T-cell (primary cell): ENCODE results near the gene URB1. TPM values are rescaled to one million over a fixed set of nuclear protein-coding genes. Genes with fewer than 3 reads are reported as not detected.

Experiments
- ATAC-seq, 4 experiments: fragments of 200-7000 bp in 3 of 4; fragments of 150-1000 bp in 1 of 4; cut with Tn5 transposase; replicated peaks in 1 of 4; 1 replicate in 3 of 4; 2 replicates in 1 of 4; pipeline ENCODE4 v1.10.0; 2021; ENCODE audit warnings: moderate library complexity in 3 of 4, mild to moderate bottlenecking in 2 of 4, moderate number of reproducible peaks in 1 of 4
- CTCF ChIA-PET, 2 donors: fragments of 300-600 bp; sonication (Branson Sonifier 250); formaldehyde crosslinking; loops; one replicate each; lab custom pipeline; 2022; ENCODE audit warnings: antibody characterized with exemption in 2 of 2; lab: Charles Lee
- POLR2A ChIA-PET, 2 donors: fragments of 300-600 bp; sonication (Branson Sonifier 250); formaldehyde crosslinking; loops; one replicate each; lab custom pipeline; 2022; ENCODE audit warnings: antibody characterized with exemption in 2 of 2; lab: Charles Lee
- DNase-seq, 35 experiments: peaks; one replicate each; pipeline versions ENCODE4 v3.0.0 to v3.0.0-alpha.2; 2013 to 2023
- H3K27ac ChIP-seq: one replicate; pipeline ENCODE4 v1.5.1; 2013; ENCODE audit warnings: low read length
- H3K27me3 ChIP-seq, 2 experiments: replicated peaks in 1 of 2; 1 replicate in 1 of 2; 2 replicates in 1 of 2; pipeline versions ENCODE4 v1.6.1 to v1.7.0; 2013; ENCODE audit warnings: low read length in 1 of 2, mixed read lengths in 1 of 2; ENCODE audit not compliant: control insufficient read depth in 2 of 2, insufficient read depth in 2 of 2; ENCODE audit errors: extremely low read depth in 1 of 2
- H3K36me3 ChIP-seq, 2 donors: 1 replicate in 1 of 2; 2 replicates in 1 of 2; pipeline versions ENCODE4 v1.6.1 to v1.7.0; 2013; ENCODE audit warnings: low read length in 1 of 2; ENCODE audit not compliant: control insufficient read depth in 2 of 2, insufficient read depth in 1 of 2; ENCODE audit errors: extremely low read depth in 1 of 2
- H3K4me1 ChIP-seq, 2 experiments: 1 replicate in 1 of 2; 2 replicates in 1 of 2; pipeline versions ENCODE4 v1.6.1 to v1.7.0; 2013; ENCODE audit warnings: low read length in 2 of 2, mixed read lengths in 1 of 2; ENCODE audit not compliant: insufficient read depth in 2 of 2, control insufficient read depth in 1 of 2; ENCODE audit errors: extremely low read depth in 1 of 2
- H3K4me3 ChIP-seq, 2 donors: 1 replicate in 1 of 2; 2 replicates in 1 of 2; pipeline versions ENCODE4 v1.5.1 to v1.7.0; 2013; ENCODE audit warnings: mild to moderate bottlenecking in 2 of 2, low read length in 1 of 2, moderate library complexity in 1 of 2; ENCODE audit not compliant: control insufficient read depth in 1 of 2; ENCODE audit errors: extremely low read depth in 1 of 2
- H3K9me3 ChIP-seq: 2 replicates; pipeline ENCODE4 v1.7.0; 2013
- H3K27ac Mint-ChIP-seq, 2 donors: one replicate each; pipeline ENCODE4 v1.8.0; 2020 to 2021; ENCODE audit warnings: mild to moderate bottlenecking in 2 of 2, mixed read lengths in 2 of 2
- H3K27me3 Mint-ChIP-seq, 2 donors: one replicate each; pipeline ENCODE4 v1.8.0; 2021 to 2022; ENCODE audit warnings: mixed read lengths in 2 of 2
- H3K36me3 Mint-ChIP-seq: one replicate; pipeline ENCODE4 v1.8.0; 2021; ENCODE audit warnings: mixed read lengths
- H3K4me1 Mint-ChIP-seq, 3 donors: one replicate each; pipeline ENCODE4 v1.8.0; 2020 to 2022; ENCODE audit warnings: mixed read lengths in 3 of 3, mild to moderate bottlenecking in 1 of 3
- H3K4me3 Mint-ChIP-seq, 3 donors: one replicate each; pipeline ENCODE4 v1.8.0; 2020 to 2022; ENCODE audit warnings: mild to moderate bottlenecking in 3 of 3, mixed read lengths in 3 of 3, moderate library complexity in 3 of 3
- H3K9me3 Mint-ChIP-seq, 3 donors: one replicate each; pipeline ENCODE4 v1.8.0; 2020 to 2022; ENCODE audit warnings: mixed read lengths in 3 of 3
- WGBS: methylation state at CpG from one replicate; pipeline ENCODE4 v1.1.5; 2013; ENCODE audit warnings: missing lambda C conversion rate; ENCODE audit not compliant: insufficient coverage; 5-methylcytosine and 5-hydroxymethylcytosine counted together
- total RNA-seq, 35 experiments: library from RNA in 6 of 35; stranded (reverse) in 6 of 35; fragments of 120-200 nt in 1 of 35; gene quantifications; one replicate each; pipeline versions ENCODE4 v1.2.1 to v1.2.4 and lab custom pipeline; 2013 to 2026

URB1 gene
- total RNA-seq, 5 donors from 2014 or later (not counting 1 experiment from before 2014, with no cell fraction given), result 13.4 to 20.2 (median 18.9) TPM

GRCh38 chr21:32412162-32413014, 19.6 kb upstream of the URB1 start, which contains the start of gene EVA1C:
Gene EVA1C (plus strand): TSS chr21:32412706. CDS start chr21:32412854, 148 bp downstream.
- H3K4me1 Mint-ChIP-seq, result peaks cover 44 to 63% (median 52%) of the 10 kb centered on the region in 3 donors

DNA sequence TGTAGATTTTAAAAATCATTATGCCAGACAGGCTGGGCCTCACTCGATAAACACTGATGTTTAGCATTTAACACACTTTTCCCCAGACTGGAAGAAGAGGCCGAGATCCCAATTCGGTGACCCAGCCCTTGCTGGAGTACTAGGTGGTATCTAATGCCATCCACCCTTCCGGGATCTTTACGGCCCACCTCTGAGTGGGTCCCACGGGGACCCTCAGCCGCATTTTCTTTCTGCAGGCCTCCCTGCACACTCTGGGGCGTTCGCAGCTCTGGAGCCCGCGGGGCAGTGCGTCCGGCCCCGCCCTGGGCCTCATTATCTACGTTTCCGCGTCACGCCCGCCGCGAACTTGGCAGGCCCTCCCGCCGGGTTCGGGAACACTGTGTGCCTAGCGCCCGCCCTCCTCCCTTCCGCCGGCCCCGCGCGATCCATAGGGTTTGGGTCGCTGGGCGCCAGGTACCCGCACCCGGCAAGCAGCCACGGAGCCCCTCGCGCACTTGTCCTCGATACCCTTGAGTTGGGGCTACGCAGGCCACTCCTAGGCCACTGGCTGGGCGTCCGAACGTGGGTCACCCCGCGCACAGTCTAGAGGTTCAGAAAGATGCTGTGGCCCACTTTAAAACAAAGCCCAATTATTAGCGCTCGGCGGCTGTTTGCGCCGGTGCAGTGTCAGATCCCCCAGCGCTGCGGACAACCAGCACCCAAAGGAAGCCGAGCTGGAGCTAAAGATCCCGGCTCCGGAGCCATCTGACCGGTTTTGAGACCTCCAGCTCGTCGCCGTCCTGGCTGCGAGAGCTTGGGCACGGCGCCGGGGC, 18.7 kb upstream of the URB1 start:
- Mint-ChIP-seq H3K27ac (peak overlapping the region; percentile 95 to 97), H3K36me3 (peaks cover 6% of the 10 kb centered on the region), H3K4me3 (peak overlapping the region; percentile 93 to 96 (median 95)), H3K4me1 (peaks cover 44 to 63% (median 50%) of the 10 kb centered on the region in 3 donors), H3K9me3 (no peaks in the 10 kb centered on the region), H3K27me3 (no peaks in the 10 kb centered on the region)
- ChIA-PET CTCF (interaction anchor here in 1 of 2 donors (0.6 to 1.1 kb wide), 3 partner anchors 10 to 190 kb away, joined by 4 to 6 read pairs (median 6); no protein-coding TSS in a partner anchor), POLR2A (no interaction called here)
- WGBS, result 3% methylated on average over 58 of the region's 63 CpGs
- Histone ChIP-seq H3K36me3 (no peaks in the 10 kb centered on the region), H3K27ac (peak overlapping the region; percentile 96), H3K9me3 (no peaks in the 10 kb centered on the region), H3K4me3 (peak overlapping the region; percentile 78 to 97), H3K27me3 (peaks cover 0 to 4% of the 10 kb centered on the region in 2 experiments), H3K4me1 (peaks cover 0 to 47% of the 10 kb centered on the region in 2 experiments)
- DNase-seq (peak in 34 of 35 experiments; percentile 15 to 71 (median 42)), ATAC-seq (peak; percentile 31 to 60 (median 53))

More at GRCh38 chr21:32412162-32413014, 19.6 kb upstream of the URB1 start, which contains the start of gene EVA1C:
- Mint-ChIP-seq H3K4me3 (peak within 1 kb of the TSS; percentile 93 to 96 (median 95)), H3K27ac (peak within 1 kb of the TSS; percentile 95 to 97), H3K27me3 (no peaks in the 10 kb centered on the region), H3K36me3 (peaks cover 6% of the 10 kb centered on the region), H3K9me3 (no peaks in the 10 kb centered on the region)
- CTCF ChIA-PET, result interaction anchor here in 1 of 2 donors (0.6 to 1.1 kb wide), 3 partner anchors 11 to 189 kb away, joined by 4 to 6 read pairs (median 6); no protein-coding TSS in a partner anchor
- ATAC-seq (peak; percentile 65 to 75 (median 69)), DNase-seq (peak; percentile 32 to 86 (median 62))
- no peaks in the 10 kb centered on the region for H3K9me3 ChIP-seq
- peaks cover 0 to 45% of the 10 kb centered on the region in 2 experiments for H3K4me1 ChIP-seq
- peaks cover 0 to 4% of the 10 kb centered on the region in 2 experiments for H3K27me3 ChIP-seq
- H3K4me3 ChIP-seq, result peak within 1 kb of the TSS; percentile 78 to 97
- H3K36me3 ChIP-seq, result no peaks in the 10 kb centered on the region
- under 1% methylated on average over 104 of the region's 104 CpGs for WGBS
- POLR2A ChIA-PET, result no interaction called here
- H3K27ac ChIP-seq, result peak within 1 kb of the TSS; percentile 96

DNA sequence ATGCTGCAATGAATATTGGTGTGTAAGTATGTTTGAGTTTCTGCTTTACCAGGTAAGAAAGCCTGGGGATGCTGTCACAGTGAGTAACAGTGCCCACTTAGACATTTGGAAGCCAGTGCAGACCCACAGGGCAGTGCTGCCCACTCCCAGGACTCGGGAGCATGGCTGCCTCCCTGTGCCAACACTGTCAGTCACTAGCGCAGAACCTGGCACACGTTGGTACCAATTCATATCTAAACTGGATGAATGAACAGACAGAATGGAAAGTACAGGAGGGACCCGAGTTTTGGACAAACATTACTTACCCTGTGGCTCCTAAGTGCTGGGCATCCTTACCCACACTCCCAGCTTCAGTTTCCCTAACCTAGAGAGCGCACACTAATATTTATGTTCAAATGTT, 18.1 kb upstream of the URB1 start:
- H3K9me3 ChIP-seq, result no peaks in the 10 kb centered on the region
- H3K27ac ChIP-seq, result peak overlapping the region; percentile 96
- no peaks in the 10 kb centered on the region for H3K9me3 Mint-ChIP-seq
- peaks cover 0 to 4% of the 10 kb centered on the region in 2 experiments for H3K27me3 ChIP-seq
- H3K4me3 Mint-ChIP-seq, result peak overlapping the region; percentile 93 to 96 (median 95)
- no peaks in the 10 kb centered on the region for H3K27me3 Mint-ChIP-seq
- 100% methylated on average over 1 of the region's 5 CpGs for WGBS
- ChIA-PET CTCF (interaction anchor here in 1 of 2 donors (1.1 kb wide), 1 partner anchor 190 kb away, joined by 6 read pairs; no protein-coding TSS in a partner anchor), POLR2A (no interaction called here)
- H3K36me3 Mint-ChIP-seq, result peaks cover 5% of the 10 kb centered on the region
- H3K4me1 Mint-ChIP-seq, result peaks cover 42 to 60% (median 50%) of the 10 kb centered on the region in 3 donors
- H3K4me1 ChIP-seq, result peaks cover 0 to 51% of the 10 kb centered on the region in 2 experiments
- peak overlapping the region; percentile 95 to 97 for H3K27ac Mint-ChIP-seq
- DNase-seq (no peak), ATAC-seq (no peak)
- H3K4me3 ChIP-seq, result peak overlapping the region in 1 of 2 donors; percentile 97
- no peaks in the 10 kb centered on the region for H3K36me3 ChIP-seq

DNA sequence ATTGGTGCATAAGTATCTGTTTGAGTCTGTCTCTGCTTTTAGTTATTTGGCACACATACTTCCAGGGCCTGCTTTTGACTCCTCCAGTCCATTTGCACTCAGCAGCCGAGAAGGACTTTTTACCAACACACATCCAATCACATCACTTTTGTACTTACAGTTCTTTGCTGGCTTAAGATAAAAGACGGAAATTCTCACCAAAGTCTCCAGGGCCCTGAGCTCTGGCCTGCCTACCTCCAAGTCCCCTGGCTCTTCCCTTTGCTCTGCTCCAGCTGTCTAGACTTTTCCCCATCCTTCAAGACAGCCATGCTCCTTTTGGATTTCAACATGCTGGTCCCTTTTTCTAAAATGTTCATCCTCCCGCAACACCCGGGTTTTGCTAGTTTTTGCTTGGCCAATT, 17.5 kb upstream of the URB1 start:
- DNase-seq (no peak), ATAC-seq (no peak)
- H3K36me3 ChIP-seq, result no peaks in the 10 kb centered on the region
- H3K36me3 Mint-ChIP-seq, result no peaks in the 10 kb centered on the region
- 95% methylated on average over 4 of the region's 4 CpGs for WGBS
- H3K27me3 Mint-ChIP-seq, result no peaks in the 10 kb centered on the region
- no peak overlapping the region for H3K4me3 ChIP-seq
- peaks cover 0 to 51% of the 10 kb centered on the region in 2 experiments for H3K4me1 ChIP-seq
- H3K9me3 ChIP-seq, result no peaks in the 10 kb centered on the region
- peaks cover 0 to 4% of the 10 kb centered on the region in 2 experiments for H3K27me3 ChIP-seq
- peak overlapping the region; percentile 2 to 97 for H3K27ac Mint-ChIP-seq
- peak overlapping the region; percentile 7 for H3K27ac ChIP-seq
- H3K9me3 Mint-ChIP-seq, result no peaks in the 10 kb centered on the region
- peaks cover 37 to 55% (median 45%) of the 10 kb centered on the region in 3 donors for H3K4me1 Mint-ChIP-seq
- H3K4me3 Mint-ChIP-seq, result peak overlapping the region in 1 of 3 donors; percentile 4
- CTCF ChIA-PET, result interaction anchor here in 1 of 2 donors (1.2 kb wide), 1 partner anchor 18 kb away, joined by 3 read pairs; no protein-coding TSS in a partner anchor
- POLR2A ChIA-PET, result interaction anchor here (0.5 to 0.6 kb wide), 2 partner anchors 9 to 1161 kb away, joined by 3 to 7 read pairs; no protein-coding TSS in a partner anchor

GRCh38 chr21:32406405-32406804, 13.6 kb upstream of the URB1 start:
- 100% methylated on average over 1 of the region's 6 CpGs for WGBS
- no peak overlapping the region for H3K27ac Mint-ChIP-seq
- Histone ChIP-seq H3K27ac (no peak overlapping the region), H3K27me3 (peaks cover 0 to 5% of the 10 kb centered on the region in 2 experiments), H3K36me3 (no peaks in the 10 kb centered on the region), H3K4me3 (no peak overlapping the region), H3K4me1 (peaks cover 0 to 40% of the 10 kb centered on the region in 2 experiments), H3K9me3 (no peaks in the 10 kb centered on the region)
- ATAC-seq (no peak), DNase-seq (no peak)
- H3K27me3 Mint-ChIP-seq, result no peaks in the 10 kb centered on the region
- H3K9me3 Mint-ChIP-seq, result no peaks in the 10 kb centered on the region
- CTCF ChIA-PET, result interaction anchor here in 1 of 2 donors (0.7 kb wide), 1 partner anchor 1714 kb away, joined by 10 read pairs; no protein-coding TSS in a partner anchor
- no peak overlapping the region for H3K4me3 Mint-ChIP-seq
- no peaks in the 10 kb centered on the region for H3K36me3 Mint-ChIP-seq
- POLR2A ChIA-PET, result interaction anchor here in 1 of 2 donors (0.6 kb wide), 1 partner anchor 163 kb away, joined by 3 read pairs; no protein-coding TSS in a partner anchor
- peaks cover 20 to 42% (median 29%) of the 10 kb centered on the region in 3 donors for H3K4me1 Mint-ChIP-seq
